Activated T-cell treated with anti-CD3 and anti-CD28 coated beads for 1 hour (primary cell): ENCODE measurements around the gene ST7.

Experiments
- DNase-seq: peaks from one replicate; pipeline ENCODE4 v3.0.0-alpha.2; 2020; ENCODE audit warnings: low read depth

Gene ST7

GRCh38 chr7:117067340-117067739 is 114.0 kb downstream of the ST7 start:
- DNase-seq = no peak

- DNase-seq = no peak
Observed at GRCh38 chr7:117068511-117069145, 115.3 kb downstream of the ST7 start.

GRCh38 chr7:117069379-117069778 is 116.1 kb downstream of the ST7 start:
- DNase-seq = no peak

- no peak for DNase-seq
Observed at GRCh38 chr7:117071551-117071950, 118.2 kb downstream of the ST7 start.

GRCh38 chr7:117072620-117073118 is 119.4 kb downstream of the ST7 start:
- DNase-seq = no peak

- DNase-seq = no peak
Observed at GRCh38 chr7:117074378-117074777, 121.1 kb downstream of the ST7 start.

GRCh38 chr7:117075934-117076333 is 122.6 kb downstream of the ST7 start:
- no peak for DNase-seq

GRCh38 chr7:117076426-117076943 is 123.2 kb downstream of the ST7 start:
- DNase-seq = no peak

GRCh38 chr7:117077658-117078057 is 124.4 kb downstream of the ST7 start:
- no peak for DNase-seq

GRCh38 chr7:117082647-117083046 is 129.3 kb downstream of the ST7 start:
- DNase-seq = no peak

- no peak for DNase-seq
Observed at GRCh38 chr7:117083648-117084047, 130.3 kb downstream of the ST7 start.

GRCh38 chr7:117084286-117084685 is 131.0 kb downstream of the ST7 start:
- DNase-seq = no peak

GRCh38 chr7:117085275-117085674 is 132.0 kb downstream of the ST7 start:
- DNase-seq = no peak

- DNase-seq = no peak
Observed at GRCh38 chr7:117085769-117086463, 132.6 kb downstream of the ST7 start.

GRCh38 chr7:117086788-117087187 is 133.5 kb downstream of the ST7 start:
- no peak for DNase-seq

GRCh38 chr7:117087639-117088396 is 134.5 kb downstream of the ST7 start:
- DNase-seq = no peak

- no peak for DNase-seq
Observed at GRCh38 chr7:117088623-117089194, 135.4 kb downstream of the ST7 start.

- no peak for DNase-seq
Observed at GRCh38 chr7:117090791-117091190, 137.5 kb downstream of the ST7 start.

- DNase-seq = no peak
Observed at GRCh38 chr7:117091721-117092120, 138.4 kb downstream of the ST7 start.

- no peak for DNase-seq
Observed at GRCh38 chr7:117092785-117093184, 139.5 kb downstream of the ST7 start.

GRCh38 chr7:117094457-117094856 is 141.2 kb downstream of the ST7 start:
- DNase-seq = no peak

- DNase-seq = no peak
Observed at GRCh38 chr7:117095055-117095454, 141.8 kb downstream of the ST7 start.
